Uterus (tissue), 2 donors: ENCODE data around the gene KCNH5.

Experiments
- CTCF ChIP-seq, 4 experiments: fragments of 200-600 bp in 2 of 4; fragments of 450-650 bp in 2 of 4; sonication (generic) in 2 of 4; IDR thresholded peaks; one replicate each; pipeline ENCODE4 v1.5.1; 2016 to 2019; ENCODE audit warnings: antibody characterized with exemption in 4 of 4, mild to moderate bottlenecking in 2 of 4, moderate library complexity in 1 of 4
- POLR2A ChIP-seq, 2 donors: fragments of 450-650 bp; IDR thresholded peaks; one replicate each; pipeline ENCODE4 v1.6.1; 2016; ENCODE audit warnings: antibody characterized with exemption in 2 of 2, mild to moderate bottlenecking in 1 of 2, moderate library complexity in 1 of 2

GRCh38 chr14:62673014-62673755, 372.1 kb downstream of the KCNH5 start:
- TF ChIP-seq POLR2A (IDR thresholded peaks at IDR 0.05) (no peak), CTCF (IDR thresholded peaks at IDR 0.05) (no peak)
